A673 (cell line): ENCODE results near the gene IL6. TPM values are rescaled to one million over a fixed set of nuclear protein-coding genes. Genes with fewer than 3 reads are reported as not detected.
"Not testable (repeated sequence)": the region's sequence is repeated elsewhere in the genome, so short reads cannot be mapped to it uniquely, and the experiment has no call there.

ENCODE experiments used
- Bru-seq: library from RNA; stranded (reverse); fragments of 400-500 nt; gene quantifications from one replicate; lab custom pipeline; 2021; lab: Mats Ljungman, UMichigan
- BruChase-seq, 2 experiments: library from RNA; stranded (reverse); fragments of 400-500 nt; gene quantifications; one replicate each; lab custom pipeline; 2021; lab: Mats Ljungman, UMichigan
- BruUV-seq: library from RNA; stranded (reverse); fragments of 400-500 nt; replicated peaks from 2 replicates; lab custom pipeline; 2021; lab: Mats Ljungman, UMichigan
- CTCF ChIA-PET: fragments of 300-600 bp; sonication (Branson Sonifier 250); formaldehyde crosslinking; loops from one replicate; lab custom pipeline; 2022; ENCODE audit warnings: antibody characterized with exemption; lab: Charles Lee
- POLR2A ChIA-PET: fragments of 300-600 bp; sonication (Branson Sonifier 250); formaldehyde crosslinking; loops from one replicate; lab custom pipeline; 2022; ENCODE audit warnings: antibody characterized with exemption; ENCODE audit not compliant: low non-redundant PET; lab: Charles Lee
- DNase-seq: peaks from one replicate; pipeline ENCODE4 v3.0.0-alpha.2; 2015; ENCODE audit warnings: low spot score
- H3K27ac ChIP-seq: fragments of 200-600 bp; sonication (generic); 2 replicates; pipeline ENCODE4 v1.5.1; 2016; ENCODE audit warnings: mixed run types, low read depth, mild to moderate bottlenecking, mixed read lengths, antibody characterized with exemption, low read length; ENCODE audit not compliant: poor library complexity, severe bottlenecking
- H3K27me3 ChIP-seq: fragments of 200-600 bp; sonication (generic); replicated peaks from 2 replicates; pipeline ENCODE4 v1.6.1; 2017; ENCODE audit warnings: mixed run types, low read depth, mild to moderate bottlenecking, mixed read lengths, antibody characterized with exemption, low read length; ENCODE audit not compliant: insufficient read depth, poor library complexity
- H3K36me3 ChIP-seq: fragments of 200-600 bp; sonication (generic); 2 replicates; pipeline ENCODE4 v1.6.1; 2016; ENCODE audit warnings: mixed run types, mild to moderate bottlenecking, mixed read lengths, antibody characterized with exemption, low read length; ENCODE audit not compliant: insufficient read depth, poor library complexity, severe bottlenecking
- H3K4me1 ChIP-seq: fragments of 200-600 bp; sonication (generic); 2 replicates; pipeline ENCODE4 v1.6.1; 2017; ENCODE audit warnings: mixed run types, mild to moderate bottlenecking, mixed read lengths, antibody characterized with exemption, low read length; ENCODE audit not compliant: insufficient read depth, poor library complexity, severe bottlenecking
- H3K4me3 ChIP-seq: fragments of 200-600 bp; sonication (generic); 2 replicates; pipeline ENCODE4 v1.5.1; 2016; ENCODE audit warnings: low read depth, mixed run types, mild to moderate bottlenecking, mixed read lengths, low read length; ENCODE audit not compliant: poor library complexity, severe bottlenecking
- H3K9me3 ChIP-seq: fragments of 200-600 bp; sonication (generic); 2 replicates; pipeline ENCODE4 v1.6.1; 2016; ENCODE audit warnings: mixed run types, low read depth, mild to moderate bottlenecking, mixed read lengths, antibody characterized with exemption, low read length; ENCODE audit not compliant: poor library complexity, severe bottlenecking
- EZH2 ChIP-seq: fragments of 200-600 bp; sonication (generic); IDR thresholded peaks from 2 replicates; pipeline ENCODE4 v1.6.1; 2017; ENCODE audit warnings: borderline replicate concordance, low read depth, mild to moderate bottlenecking, mixed read lengths, antibody characterized with exemption, low read length; ENCODE audit not compliant: poor library complexity, severe bottlenecking
- intact Hi-C: fragments of 100-400 bp; cut with micrococcal nuclease; formaldehyde crosslinking; loops from one replicate; pipeline ENCODE4 v1.10.0; 2022; ENCODE audit not compliant: unreplicated experiment
- long read RNA-seq: library from polyadenylated mRNA; stranded (forward); transcript quantifications from one replicate; pipeline ENCODE4 v2.0.0, GENCODE V29; 2022
- total RNA-seq: library from RNA; stranded (reverse); gene quantifications from 2 replicates; pipeline ENCODE4 v1.2.3, GENCODE V29; 2021
- TF ChIP-seq, protein P1 (sequence below): fragments of 300-800, 200-600 bp; sonication (generic); conservative IDR thresholded peaks from 2 replicates; pipeline ENCODE4 v1.5.1; 2017; ENCODE audit warnings: low read depth, mild to moderate bottlenecking, antibody characterized with exemption, low read length, moderate library complexity, mixed read lengths

The IL6 gene
- total RNA-seq (not detected in 2 replicates), Bru-seq, nascent RNA (percentile 16 among the genes with signal in this experiment), BruChase-seq, experiment 1, labeled RNA remaining after a 2-hour chase (not detected), BruChase-seq, experiment 2, labeled RNA remaining after a 6-hour chase (percentile 10 among the genes with signal in this experiment)
- long read RNA-seq = 0 reads

DNA sequence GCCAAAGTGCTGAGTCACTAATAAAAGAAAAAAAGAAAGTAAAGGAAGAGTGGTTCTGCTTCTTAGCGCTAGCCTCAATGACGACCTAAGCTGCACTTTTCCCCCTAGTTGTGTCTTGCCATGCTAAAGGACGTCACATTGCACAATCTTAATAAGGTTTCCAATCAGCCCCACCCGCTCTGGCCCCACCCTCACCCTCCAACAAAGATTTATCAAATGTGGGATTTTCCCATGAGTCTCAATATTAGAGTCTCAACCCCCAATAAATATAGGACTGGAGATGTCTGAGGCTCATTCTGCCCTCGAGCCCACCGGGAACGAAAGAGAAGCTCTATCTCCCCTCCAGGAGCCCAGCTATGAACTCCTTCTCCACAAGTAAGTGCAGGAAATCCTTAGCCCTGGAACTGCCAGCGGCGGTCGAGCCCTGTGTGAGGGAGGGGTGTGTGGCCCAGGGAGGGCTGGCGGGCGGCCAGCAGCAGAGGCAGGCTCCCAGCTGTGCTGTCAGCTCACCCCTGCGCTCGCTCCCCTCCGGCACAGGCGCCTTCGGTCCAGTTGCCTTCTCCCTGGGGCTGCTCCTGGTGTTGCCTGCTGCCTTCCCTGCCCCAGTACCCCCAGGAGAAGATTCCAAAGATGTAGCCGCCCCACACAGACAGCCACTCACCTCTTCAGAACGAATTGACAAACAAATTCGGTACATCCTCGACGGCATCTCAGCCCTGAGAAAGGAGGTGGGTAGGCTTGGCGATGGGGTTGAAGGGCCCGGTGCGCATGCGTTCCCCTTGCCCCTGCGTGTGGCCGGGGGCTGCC, at the start of gene IL6:
Gene IL6, plus strand, starts transcription at position 294 of the 807 bp plus-strand sequence. Its CDS starts 63 bp downstream, at position 357.
- TF ChIP-seq EZH2 = no peak
- TF ChIP-seq, protein P1, sequence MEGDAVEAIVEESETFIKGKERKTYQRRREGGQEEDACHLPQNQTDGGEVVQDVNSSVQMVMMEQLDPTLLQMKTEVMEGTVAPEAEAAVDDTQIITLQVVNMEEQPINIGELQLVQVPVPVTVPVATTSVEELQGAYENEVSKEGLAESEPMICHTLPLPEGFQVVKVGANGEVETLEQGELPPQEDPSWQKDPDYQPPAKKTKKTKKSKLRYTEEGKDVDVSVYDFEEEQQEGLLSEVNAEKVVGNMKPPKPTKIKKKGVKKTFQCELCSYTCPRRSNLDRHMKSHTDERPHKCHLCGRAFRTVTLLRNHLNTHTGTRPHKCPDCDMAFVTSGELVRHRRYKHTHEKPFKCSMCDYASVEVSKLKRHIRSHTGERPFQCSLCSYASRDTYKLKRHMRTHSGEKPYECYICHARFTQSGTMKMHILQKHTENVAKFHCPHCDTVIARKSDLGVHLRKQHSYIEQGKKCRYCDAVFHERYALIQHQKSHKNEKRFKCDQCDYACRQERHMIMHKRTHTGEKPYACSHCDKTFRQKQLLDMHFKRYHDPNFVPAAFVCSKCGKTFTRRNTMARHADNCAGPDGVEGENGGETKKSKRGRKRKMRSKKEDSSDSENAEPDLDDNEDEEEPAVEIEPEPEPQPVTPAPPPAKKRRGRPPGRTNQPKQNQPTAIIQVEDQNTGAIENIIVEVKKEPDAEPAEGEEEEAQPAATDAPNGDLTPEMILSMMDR = no peak
- Histone ChIP-seq H3K4me1 (peaks cover 18% of the 10 kb centered on the region), H3K27ac (no peak within 1 kb of the TSS), H3K4me3 (peak within 1 kb of the TSS; percentile 31), H3K9me3 (no peaks in the 10 kb centered on the region), H3K27me3 (no peaks in the 10 kb centered on the region), H3K36me3 (no peaks in the 10 kb centered on the region)
- no TSS peak for BruUV-seq
- intact Hi-C loops = loop anchor here (1.0 kb wide), 1 partner anchor 167 kb away; no protein-coding TSS in a partner anchor
- ChIA-PET CTCF (interaction anchor here (0.5 to 1.2 kb wide), 4 partner anchors 141 to 454 kb away, joined by 3 to 7 read pairs (median 4); partner anchors contain the start of gene NUP42), POLR2A (interaction anchor here (0.6 kb wide), 1 partner anchor 95 kb away, joined by 6 read pairs; the partner anchor contains the start of gene TOMM7)
- peak; percentile 83 for DNase-seq

DNA sequence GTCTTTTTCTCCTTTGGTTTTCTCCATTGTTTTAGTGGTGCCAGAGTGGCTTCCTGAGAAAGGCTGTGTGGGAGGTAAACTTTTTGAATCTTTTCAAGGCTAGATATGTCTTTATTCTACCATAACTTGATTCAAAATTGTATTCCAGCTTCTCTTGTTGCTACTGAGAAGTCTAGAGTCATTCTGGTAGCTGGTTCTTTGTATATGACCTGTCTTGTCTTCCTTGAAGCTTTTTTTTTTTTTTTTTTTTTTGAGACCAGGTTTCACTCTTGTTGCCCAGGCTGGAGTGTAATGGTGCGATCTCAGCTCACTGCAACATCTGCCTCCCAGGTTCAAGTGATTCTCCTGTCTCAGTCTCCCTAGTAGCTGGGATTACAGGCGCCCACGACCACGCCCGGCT, 49.7 kb upstream of the IL6 start:
- H3K27me3 ChIP-seq, H3K27ac ChIP-seq, DNase-seq, intact Hi-C loops, POLR2A ChIA-PET, H3K4me3 ChIP-seq, H3K36me3 ChIP-seq, H3K4me1 ChIP-seq, H3K9me3 ChIP-seq, BruUV-seq: not testable (repeated sequence)
- CTCF ChIA-PET = interaction anchor here (0.6 kb wide), 1 partner anchor 117 kb away, joined by 8 read pairs; no protein-coding TSS in a partner anchor

DNA sequence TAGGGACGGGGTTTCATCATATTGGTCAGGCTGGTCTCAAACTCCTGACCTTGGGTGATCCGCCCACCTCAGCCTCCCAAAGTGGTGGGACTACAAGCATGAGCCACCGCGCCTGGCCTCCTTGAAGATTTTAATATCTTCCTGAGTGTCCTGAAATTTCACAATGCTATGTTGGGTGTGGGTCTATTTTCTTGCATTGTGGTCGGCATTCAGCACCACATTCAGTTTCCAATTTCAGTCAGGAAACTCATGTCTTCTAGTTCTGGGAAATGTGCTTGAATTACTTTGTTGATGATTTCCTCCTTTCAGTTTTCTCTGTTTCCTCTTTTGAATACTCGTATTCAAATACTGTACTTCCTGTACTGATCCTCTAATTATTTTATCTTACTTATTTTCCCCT, 49.3 kb upstream of the IL6 start:
- POLR2A ChIA-PET = no interaction called here
- Histone ChIP-seq H3K27me3 (no peaks in the 10 kb centered on the region), H3K9me3 (no peaks in the 10 kb centered on the region), H3K36me3 (no peaks in the 10 kb centered on the region), H3K4me1 (peaks cover 8% of the 10 kb centered on the region), H3K27ac (no peak overlapping the region), H3K4me3 (no peak overlapping the region)
- CTCF ChIA-PET = interaction anchor here (0.6 kb wide), 1 partner anchor 32 kb away, joined by 3 read pairs; no protein-coding TSS in a partner anchor
- DNase-seq = no peak
- no TSS peak for BruUV-seq
- intact Hi-C loops = no loop called here
- no peak for TF ChIP-seq EZH2
- TF ChIP-seq, protein P1 = no peak
